Measurements from ENCODE around the gene PLCL2. TPM values are rescaled to one million over a fixed set of nuclear protein-coding genes. Genes with fewer than 3 reads are reported as not detected.

The PLCL2 gene
- total RNA-seq, 2 donors from 2014 or later = 13.7 to 25.7 TPM

DNA sequence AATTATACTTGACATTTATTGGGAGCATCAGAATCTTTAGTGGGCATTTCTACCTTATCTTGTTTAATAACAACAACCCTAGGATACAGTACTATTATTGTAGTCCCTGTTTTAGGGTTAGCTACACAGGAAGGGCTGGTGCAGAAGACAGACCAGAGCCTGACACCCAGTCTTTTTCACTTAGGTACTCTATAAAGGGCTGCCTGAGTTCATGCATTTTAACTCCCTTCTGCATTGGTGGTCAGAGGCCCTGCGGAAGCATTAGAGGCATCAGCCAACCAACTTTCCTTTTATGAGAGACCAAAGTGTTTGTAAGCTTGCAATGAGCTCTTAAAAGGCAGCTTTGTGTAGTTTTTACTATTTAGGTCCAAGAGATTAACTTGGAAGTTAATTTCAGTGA is 105.4 kb downstream of the PLCL2 start:
- Histone ChIP-seq H3K36me3 (replicated peaks in 1 of 2; ENCODE audit: insufficient read depth in 1 of 2, low read depth in 2 of 2) (no peaks in the 10 kb centered on the region), H3K9me3 (no peaks in the 10 kb centered on the region), H3K27me3 (no peaks in the 10 kb centered on the region), H3K4me3 (no peak overlapping the region), H3K27ac (no peak overlapping the region), H3K4me1 (peaks cover 55% of the 10 kb centered on the region)
- no peak for DNase-seq
- no peak for ATAC-seq
- 90 to 100% methylated on average over 1 of the region's 1 CpG for WGBS, 2 donors
- TF ChIP-seq, protein P1, sequence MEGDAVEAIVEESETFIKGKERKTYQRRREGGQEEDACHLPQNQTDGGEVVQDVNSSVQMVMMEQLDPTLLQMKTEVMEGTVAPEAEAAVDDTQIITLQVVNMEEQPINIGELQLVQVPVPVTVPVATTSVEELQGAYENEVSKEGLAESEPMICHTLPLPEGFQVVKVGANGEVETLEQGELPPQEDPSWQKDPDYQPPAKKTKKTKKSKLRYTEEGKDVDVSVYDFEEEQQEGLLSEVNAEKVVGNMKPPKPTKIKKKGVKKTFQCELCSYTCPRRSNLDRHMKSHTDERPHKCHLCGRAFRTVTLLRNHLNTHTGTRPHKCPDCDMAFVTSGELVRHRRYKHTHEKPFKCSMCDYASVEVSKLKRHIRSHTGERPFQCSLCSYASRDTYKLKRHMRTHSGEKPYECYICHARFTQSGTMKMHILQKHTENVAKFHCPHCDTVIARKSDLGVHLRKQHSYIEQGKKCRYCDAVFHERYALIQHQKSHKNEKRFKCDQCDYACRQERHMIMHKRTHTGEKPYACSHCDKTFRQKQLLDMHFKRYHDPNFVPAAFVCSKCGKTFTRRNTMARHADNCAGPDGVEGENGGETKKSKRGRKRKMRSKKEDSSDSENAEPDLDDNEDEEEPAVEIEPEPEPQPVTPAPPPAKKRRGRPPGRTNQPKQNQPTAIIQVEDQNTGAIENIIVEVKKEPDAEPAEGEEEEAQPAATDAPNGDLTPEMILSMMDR (IDR thresholded peaks at IDR 0.05) = no peak
- TF ChIP-seq POLR2A (IDR thresholded peaks at IDR 0.05) = no peak
- intact Hi-C loops (cut with DNase I) = no loop called here

GRCh38 chr3:16992198-16992597 is 107.4 kb downstream of the PLCL2 start:
- peaks cover 52% of the 10 kb centered on the region for H3K4me1 ChIP-seq
- DNase-seq (no peak), ATAC-seq (no peak)
- H3K27me3 ChIP-seq = no peaks in the 10 kb centered on the region
- WGBS, 2 donors = 95 to 97% methylated on average over 3 of the region's 3 CpGs
- TF ChIP-seq POLR2A (IDR thresholded peaks at IDR 0.05) = no peak
- TF ChIP-seq, protein P1 (IDR thresholded peaks at IDR 0.05) = no peak
- H3K36me3 ChIP-seq (replicated peaks in 1 of 2; ENCODE audit: insufficient read depth in 1 of 2, low read depth in 2 of 2) = no peaks in the 10 kb centered on the region
- H3K4me3 ChIP-seq = no peak overlapping the region
- H3K9me3 ChIP-seq = no peaks in the 10 kb centered on the region
- intact Hi-C loops (cut with DNase I) = no loop called here
- peak overlapping the region in 2 of 4 donors; percentile 38 to 52 for H3K27ac ChIP-seq

GRCh38 chr3:16993227-16993626 is 108.5 kb downstream of the PLCL2 start:
- peak; percentile 43 to 81 (median 71) for DNase-seq
- H3K27ac ChIP-seq = peak overlapping the region; percentile 4 to 52 (median 31)
- no peaks in the 10 kb centered on the region for H3K9me3 ChIP-seq
- peak; percentile 93 for ATAC-seq
- no peaks in the 10 kb centered on the region for H3K27me3 ChIP-seq
- intact Hi-C loops (cut with DNase I) = no loop called here
- no peak for TF ChIP-seq POLR2A (IDR thresholded peaks at IDR 0.05)
- TF ChIP-seq, protein P1 (IDR thresholded peaks at IDR 0.05) = no peak
- WGBS, 2 donors = 54 to 58% methylated on average over 1 of the region's 1 CpG
- H3K36me3 ChIP-seq (replicated peaks in 1 of 2; ENCODE audit: insufficient read depth in 1 of 2, low read depth in 2 of 2) = no peaks in the 10 kb centered on the region
- no peak overlapping the region for H3K4me3 ChIP-seq
- peaks cover 55% of the 10 kb centered on the region for H3K4me1 ChIP-seq

- H3K27me3 ChIP-seq = no peaks in the 10 kb centered on the region
- H3K27ac ChIP-seq = peak overlapping the region; percentile 38 to 59 (median 44)
- TF ChIP-seq POLR2A (IDR thresholded peaks at IDR 0.05) = no peak
- TF ChIP-seq, protein P1 (IDR thresholded peaks at IDR 0.05) = no peak
- peaks cover 65% of the 10 kb centered on the region for H3K4me1 ChIP-seq
- no peaks in the 10 kb centered on the region for H3K9me3 ChIP-seq
- WGBS, 2 donors = 14 to 23% methylated on average over 4 of the region's 4 CpGs
- DNase-seq (peak in 3 of 4 donors; percentile 28 to 66 (median 53)), ATAC-seq (peak; percentile 39)
- no peak overlapping the region for H3K4me3 ChIP-seq
- H3K36me3 ChIP-seq (replicated peaks in 1 of 2; ENCODE audit: insufficient read depth in 1 of 2, low read depth in 2 of 2) = no peaks in the 10 kb centered on the region
- intact Hi-C loops (cut with DNase I) = no loop called here
Measured at GRCh38 chr3:16994854-16995525, 110.2 kb downstream of the PLCL2 start.

DNA sequence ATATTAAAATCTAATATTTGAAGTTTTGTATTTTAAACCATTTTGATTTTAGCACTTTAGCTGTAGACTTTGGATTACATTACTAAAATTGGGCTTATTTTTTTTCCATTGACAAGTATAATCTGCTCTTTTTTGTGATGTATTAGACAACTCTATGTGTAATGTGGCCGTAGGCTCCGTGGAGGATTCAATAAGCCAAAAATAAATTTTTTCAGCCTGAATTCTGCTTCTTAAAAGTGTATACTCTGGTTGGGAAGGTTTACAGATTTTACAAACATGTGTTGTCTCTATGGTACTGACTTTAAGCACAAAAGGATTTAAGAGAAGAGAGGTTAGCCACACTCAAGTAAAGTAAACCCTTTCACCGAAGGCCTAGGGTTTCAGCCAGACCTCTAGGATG is 110.8 kb downstream of the PLCL2 start:
- no peak for ATAC-seq
- intact Hi-C loops (cut with DNase I) = no loop called here
- H3K36me3 ChIP-seq (replicated peaks in 1 of 2; ENCODE audit: insufficient read depth in 1 of 2, low read depth in 2 of 2) = no peaks in the 10 kb centered on the region
- H3K9me3 ChIP-seq = no peaks in the 10 kb centered on the region
- 48 to 59% methylated on average over 3 of the region's 3 CpGs for WGBS, 2 donors
- no peak for DNase-seq
- TF ChIP-seq POLR2A (IDR thresholded peaks at IDR 0.05) = no peak
- TF ChIP-seq, protein P1 (IDR thresholded peaks at IDR 0.05) = no peak
- no peak overlapping the region for H3K4me3 ChIP-seq
- peaks cover 65% of the 10 kb centered on the region for H3K4me1 ChIP-seq
- H3K27ac ChIP-seq = peak overlapping the region in 3 of 4 donors; percentile 38 to 59 (median 39)
- no peaks in the 10 kb centered on the region for H3K27me3 ChIP-seq

Measured in body of pancreas (tissue), 4 donors.